DND-41 (cell line): ENCODE results near the gene GPC6.

Source experiments
- ATAC-seq: fragments of 200-7000 bp; cut with Tn5 transposase; 3 replicates; pipeline ENCODE4 v1.9.1; 2021; ENCODE audit warnings: low read depth; ENCODE audit not compliant: insufficient read depth
- DNase-seq: peaks from one replicate; pipeline ENCODE4 v3.0.0-alpha.2; 2020
- H2AFZ ChIP-seq: 2 replicates; pipeline ENCODE4 v1.6.0; 2012; ENCODE audit warnings: low read depth, low read length
- H3K27ac ChIP-seq: 2 replicates; pipeline ENCODE4 v1.5.1; 2012; ENCODE audit warnings: low read length, inconsistent platforms
- H3K27me3 ChIP-seq: fragments of 200-600 bp; sonication (generic); 2 replicates; pipeline ENCODE4 v1.6.0; 2012; ENCODE audit warnings: low read length, mild to moderate bottlenecking, inconsistent platforms; ENCODE audit not compliant: insufficient read depth, poor library complexity
- H3K36me3 ChIP-seq: 2 replicates; pipeline ENCODE4 v1.5.1; 2012; ENCODE audit warnings: low read length, inconsistent platforms; ENCODE audit not compliant: insufficient read depth
- H3K4me1 ChIP-seq: 2 replicates; pipeline ENCODE4 v1.5.1; 2012; ENCODE audit warnings: mild to moderate bottlenecking, low read length; ENCODE audit not compliant: insufficient read depth
- H3K4me2 ChIP-seq: 2 replicates; pipeline ENCODE4 v1.6.0; 2012; ENCODE audit warnings: mild to moderate bottlenecking, moderate library complexity, low read length, inconsistent platforms; ENCODE audit not compliant: insufficient read depth
- H3K4me3 ChIP-seq, 2 experiments: fragments of 200-600 bp in 1 of 2; shearing (Covaris generic) in 1 of 2; 2 replicates each; pipeline ENCODE4 v1.5.1; 2012 to 2016; ENCODE audit warnings: inconsistent platforms in 2 of 2, low read length in 2 of 2, mild to moderate bottlenecking in 2 of 2, low read depth in 1 of 2, moderate library complexity in 1 of 2
- H3K79me2 ChIP-seq: 2 replicates; pipeline ENCODE4 v1.6.0; 2012; ENCODE audit warnings: low read length, inconsistent platforms; ENCODE audit not compliant: insufficient read depth
- H3K9ac ChIP-seq: 2 replicates; pipeline ENCODE4 v1.6.0; 2012; ENCODE audit warnings: low read depth, mild to moderate bottlenecking, inconsistent platforms, low read length, moderate library complexity
- H3K9me3 ChIP-seq: 2 replicates; pipeline ENCODE4 v1.5.1; 2012; ENCODE audit warnings: low read length, moderate library complexity, mild to moderate bottlenecking, inconsistent platforms; ENCODE audit not compliant: insufficient read depth, severe bottlenecking
- H4K20me1 ChIP-seq: 2 replicates; pipeline ENCODE4 v1.6.0; 2012; ENCODE audit warnings: low read length; ENCODE audit not compliant: insufficient read depth
- CTCF ChIP-seq: IDR thresholded peaks from 2 replicates; pipeline ENCODE4 v1.5.1; 2012; ENCODE audit warnings: borderline replicate concordance, low read length, moderate library complexity, mild to moderate bottlenecking; ENCODE audit not compliant: poor library complexity, severe bottlenecking; ENCODE audit errors: extremely low read depth
- EZH2 ChIP-seq: IDR thresholded peaks from 3 replicates; pipeline ENCODE4 v1.6.1; 2012; ENCODE audit warnings: borderline replicate concordance, low read depth, mild to moderate bottlenecking, moderate library complexity, low read length, inconsistent platforms; ENCODE audit not compliant: severe bottlenecking

GPC6 gene

GRCh38 chr13:93344048-93344705 lies 117.6 kb downstream of the GPC6 start:
- DNase-seq, result no peak

DNA sequence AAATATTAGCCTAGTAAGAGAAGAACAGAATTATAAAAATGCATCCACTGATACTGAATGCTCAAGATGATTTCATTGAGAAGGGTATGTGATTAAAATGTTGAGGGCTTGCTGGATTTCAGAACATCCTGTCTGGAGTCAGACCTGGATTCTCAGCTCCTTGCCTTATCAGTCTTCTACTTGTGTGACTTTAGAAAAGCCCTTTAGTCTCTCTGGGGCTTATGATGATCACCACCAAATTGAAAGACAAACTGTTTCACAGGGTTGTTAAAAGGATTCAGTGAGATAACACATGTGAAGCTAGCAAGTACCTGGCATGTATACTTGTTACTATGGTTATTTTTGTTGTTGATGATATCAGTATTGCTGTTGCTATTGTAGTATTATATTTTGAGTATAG lies 118.4 kb downstream of the GPC6 start:
- no peak overlapping the region for H3K27ac ChIP-seq
- H3K79me2 ChIP-seq, result no peaks in the 10 kb centered on the region
- no peak overlapping the region for H2AFZ ChIP-seq
- no peak overlapping the region for H3K4me2 ChIP-seq
- H4K20me1 ChIP-seq, result no peaks in the 10 kb centered on the region
- no peak overlapping the region for H3K9ac ChIP-seq
- DNase-seq (no peak), ATAC-seq (no peak)
- TF ChIP-seq CTCF, result no peak
- TF ChIP-seq EZH2, result no peak
- no peaks in the 10 kb centered on the region for H3K36me3 ChIP-seq
- H3K9me3 ChIP-seq, result no peaks in the 10 kb centered on the region
- no peaks in the 10 kb centered on the region for H3K27me3 ChIP-seq
- no peaks in the 10 kb centered on the region for H3K4me1 ChIP-seq
- no peak overlapping the region for H3K4me3 ChIP-seq

More at GRCh38 chr13:93344048-93344705, 117.6 kb downstream of the GPC6 start:
- Histone ChIP-seq H3K27me3 (no peaks in the 10 kb centered on the region), H2AFZ (no peak overlapping the region), H3K27ac (no peak overlapping the region), H3K4me3 (no peak overlapping the region), H3K79me2 (no peaks in the 10 kb centered on the region), H3K9me3 (no peaks in the 10 kb centered on the region), H3K9ac (no peak overlapping the region), H4K20me1 (no peaks in the 10 kb centered on the region), H3K4me1 (no peaks in the 10 kb centered on the region), H3K36me3 (no peaks in the 10 kb centered on the region), H3K4me2 (no peak overlapping the region)
- no peak for ATAC-seq
- TF ChIP-seq EZH2 (no peak), CTCF (no peak)

DNA sequence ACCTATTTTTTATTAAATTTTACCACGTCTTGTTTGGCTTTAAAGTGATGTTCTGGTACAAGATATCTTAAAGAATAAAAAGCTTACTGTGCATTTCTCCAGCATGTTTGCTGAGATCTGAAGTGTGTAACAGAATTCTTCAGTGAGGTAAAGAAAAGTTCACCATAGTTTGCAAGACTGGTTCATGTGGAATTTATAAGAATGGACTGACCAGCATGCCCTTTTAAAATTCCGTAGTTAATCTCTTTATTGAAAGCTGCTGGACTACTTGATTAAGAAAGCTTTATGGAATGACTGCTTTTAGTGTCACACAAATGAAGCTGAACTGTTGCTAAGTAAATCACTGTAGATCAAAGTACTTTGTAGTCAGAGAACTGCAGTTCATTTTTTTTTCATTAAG lies 119.2 kb downstream of the GPC6 start:
- Histone ChIP-seq H3K9me3 (no peaks in the 10 kb centered on the region), H3K4me1 (no peaks in the 10 kb centered on the region), H3K27ac (no peak overlapping the region), H2AFZ (no peak overlapping the region), H3K4me3 (no peak overlapping the region), H3K36me3 (no peaks in the 10 kb centered on the region), H4K20me1 (no peaks in the 10 kb centered on the region), H3K9ac (no peak overlapping the region), H3K4me2 (no peak overlapping the region), H3K79me2 (no peaks in the 10 kb centered on the region), H3K27me3 (no peaks in the 10 kb centered on the region)
- no peak for DNase-seq
- ATAC-seq, result no peak
- TF ChIP-seq EZH2, result no peak
- no peak for TF ChIP-seq CTCF

GRCh38 chr13:93352616-93353015 lies 126.0 kb downstream of the GPC6 start:
- TF ChIP-seq CTCF (no peak), EZH2 (no peak)
- no peaks in the 10 kb centered on the region for H3K4me1 ChIP-seq
- no peak for DNase-seq
- H3K27me3 ChIP-seq, result no peaks in the 10 kb centered on the region
- no peaks in the 10 kb centered on the region for H3K36me3 ChIP-seq
- no peak overlapping the region for H2AFZ ChIP-seq
- no peak overlapping the region for H3K27ac ChIP-seq
- no peak overlapping the region for H3K9ac ChIP-seq
- ATAC-seq, result no peak
- no peaks in the 10 kb centered on the region for H4K20me1 ChIP-seq
- no peaks in the 10 kb centered on the region for H3K9me3 ChIP-seq
- H3K4me3 ChIP-seq, result no peak overlapping the region
- H3K79me2 ChIP-seq, result no peaks in the 10 kb centered on the region
- no peak overlapping the region for H3K4me2 ChIP-seq
